ENCODE measurements around the gene THAP7.
"Not testable (repeated sequence)": the region's sequence is repeated elsewhere in the genome, so short reads cannot be mapped to it uniquely, and the experiment has no call there.

THAP7 gene

GRCh38 chr22:21001601-21002325, at the start of gene THAP7:
THAP7 (minus strand) TSS chr22:21002118; CDS start chr22:21001911, 207 bp downstream.
- peak; percentile 93 for DNase-seq (ENCODE audit: low spot score)

GRCh38 chr22:21051145-21051830, 49.4 kb upstream of the THAP7 start:
- DNase-seq (ENCODE audit: low spot score), result no peak

- DNase-seq (ENCODE audit: low spot score), result not testable (repeated sequence)
Observed at GRCh38 chr22:21048965-21049364, 47.0 kb upstream of the THAP7 start.

GRCh38 chr22:21048448-21048847, 46.5 kb upstream of the THAP7 start:
- DNase-seq (ENCODE audit: low spot score), result not testable (repeated sequence)

- DNase-seq (ENCODE audit: low spot score), result no peak
Observed at GRCh38 chr22:21047730-21048129, 45.8 kb upstream of the THAP7 start.

- DNase-seq (ENCODE audit: low spot score), result no peak
Observed at GRCh38 chr22:21047035-21047661, 45.2 kb upstream of the THAP7 start.

- peak; percentile 73 for DNase-seq (ENCODE audit: low spot score)
Observed at GRCh38 chr22:21045585-21046294, 43.8 kb upstream of the THAP7 start, which contains the start of gene LRRC74B. LRRC74B (plus strand) TSS chr22:21045946; CDS start chr22:21045987, 41 bp downstream.

- peak; percentile 8 for DNase-seq (ENCODE audit: low spot score)
Observed at GRCh38 chr22:21044931-21045584, 43.1 kb upstream of the THAP7 start.

- no peak for DNase-seq (ENCODE audit: low spot score)
Observed at GRCh38 chr22:21043860-21044535, 42.1 kb upstream of the THAP7 start.

GRCh38 chr22:21042978-21043859, 41.3 kb upstream of the THAP7 start:
- no peak for DNase-seq (ENCODE audit: low spot score)

- DNase-seq (ENCODE audit: low spot score), result no peak
Observed at GRCh38 chr22:21041937-21042336, 40.0 kb upstream of the THAP7 start.

- DNase-seq (ENCODE audit: low spot score), result not testable (repeated sequence)
Observed at GRCh38 chr22:21039158-21039557, 37.2 kb upstream of the THAP7 start.

GRCh38 chr22:21038405-21038804, 36.5 kb upstream of the THAP7 start:
- DNase-seq (ENCODE audit: low spot score), result peak; percentile 9

- no peak for DNase-seq (ENCODE audit: low spot score)
Observed at GRCh38 chr22:21034989-21035388, 33.1 kb upstream of the THAP7 start.

GRCh38 chr22:21033895-21034294, 32.0 kb upstream of the THAP7 start:
- DNase-seq (ENCODE audit: low spot score), result no peak

- no peak for DNase-seq (ENCODE audit: low spot score)
Observed at GRCh38 chr22:21032868-21033688, 31.2 kb upstream of the THAP7 start.

GRCh38 chr22:21032037-21032867, 30.3 kb upstream of the THAP7 start, which contains the start of gene SLC7A4:
SLC7A4 (minus strand) TSS chr22:21032561; CDS start chr22:21031812, 749 bp downstream.
- DNase-seq (ENCODE audit: low spot score), result no peak

- no peak for DNase-seq (ENCODE audit: low spot score)
Observed at GRCh38 chr22:21031545-21032036, 29.7 kb upstream of the THAP7 start.

Data from pons (tissue), 1 donor.